WTC11 (cell line): ENCODE data around the gene PGRMC2. TPM values are rescaled to one million over a fixed set of nuclear protein-coding genes. Genes with fewer than 3 reads are reported as not detected.

Experiments
- ATAC-seq: fragments of 200-7000 bp; cut with Tn5 transposase; 2 replicates; pipeline ENCODE4 v1.10.0; 2021; ENCODE audit warnings: mild to moderate bottlenecking, moderate library complexity
- CTCF ChIA-PET: fragments of 300-600 bp; sonication (Branson Sonifier 250); formaldehyde crosslinking; loops from one replicate; lab custom pipeline; 2021; ENCODE audit warnings: antibody characterized with exemption; lab: Charles Lee
- POLR2A ChIA-PET: fragments of 350-600 bp; sonication (Branson Sonifier 250); formaldehyde crosslinking; loops from one replicate; lab custom pipeline; 2021; ENCODE audit warnings: antibody characterized with exemption; lab: Charles Lee
- DNase-seq: peaks from one replicate; pipeline ENCODE4 v3.0.0; 2021; ENCODE audit warnings: low spot score
- H3K27ac Mint-ChIP-seq: 2 replicates; pipeline ENCODE4 v1.8.0; 2021; ENCODE audit warnings: mixed read lengths
- H3K27me3 Mint-ChIP-seq: 2 replicates; pipeline ENCODE4 v1.8.0; 2021; ENCODE audit warnings: low read depth, mild to moderate bottlenecking, moderate library complexity, mixed read lengths
- H3K36me3 Mint-ChIP-seq: 2 replicates; pipeline ENCODE4 v1.8.0; 2021; ENCODE audit warnings: mixed read lengths
- H3K4me1 Mint-ChIP-seq: 2 replicates; pipeline ENCODE4 v1.8.0; 2022; ENCODE audit warnings: mixed read lengths
- H3K4me3 Mint-ChIP-seq: 2 replicates; pipeline ENCODE4 v1.8.0; 2021; ENCODE audit warnings: mild to moderate bottlenecking, moderate library complexity, mixed read lengths
- H3K9me3 Mint-ChIP-seq: 2 replicates; pipeline ENCODE4 v1.8.0; 2021; ENCODE audit warnings: mixed read lengths
- ATF1 ChIP-seq: sonication (generic); formaldehyde crosslinking; IDR thresholded peaks from 2 replicates; pipeline ENCODE4 v1.8.1; 2023; ENCODE audit warnings: mild to moderate bottlenecking, moderate library complexity, missing genetic modification reagents
- CREM ChIP-seq: sonication (generic); formaldehyde crosslinking; IDR thresholded peaks from 2 replicates; pipeline ENCODE4 v1.8.1; 2022; ENCODE audit warnings: mild to moderate bottlenecking, missing genetic modification reagents, moderate library complexity
- HMGA2 ChIP-seq: fragments of 250-450 bp; sonication (Bioruptor Pico); IDR thresholded peaks from 2 replicates; pipeline ENCODE4 v1.4.0; 2021; ENCODE audit warnings: mild to moderate bottlenecking, moderate library complexity
- KAT7 ChIP-seq: sonication (generic); formaldehyde crosslinking; IDR thresholded peaks from 2 replicates; pipeline ENCODE4 v1.8.1; 2023; ENCODE audit warnings: missing genetic modification reagents, mild to moderate bottlenecking, borderline replicate concordance
- NFATC4 ChIP-seq: fragments of 250-450 bp; sonication (Bioruptor Pico); IDR thresholded peaks from 2 replicates; pipeline ENCODE4 v1.9.0; 2021; ENCODE audit warnings: mild to moderate bottlenecking
- NFYB ChIP-seq: sonication (generic); formaldehyde crosslinking; conservative IDR thresholded peaks from 2 replicates; pipeline ENCODE4 v1.8.0; 2022; ENCODE audit warnings: low read depth, missing genetic modification reagents
- RORB ChIP-seq: fragments of 250-450 bp; sonication (Bioruptor Pico); IDR thresholded peaks from 2 replicates; pipeline ENCODE4 v1.9.0; 2021; ENCODE audit warnings: mild to moderate bottlenecking
- SP1 ChIP-seq: sonication (generic); formaldehyde crosslinking; conservative IDR thresholded peaks from 2 replicates; pipeline ENCODE4 v1.8.1; 2022; ENCODE audit warnings: missing genetic modification reagents
- TCF7 ChIP-seq: sonication (generic); formaldehyde crosslinking; IDR thresholded peaks from 2 replicates; pipeline ENCODE4 v1.8.0; 2022; ENCODE audit warnings: mild to moderate bottlenecking, low read depth, missing genetic modification reagents, moderate library complexity
- total RNA-seq: library from RNA; stranded (reverse); gene quantifications from 3 replicates; pipeline ENCODE4 v1.2.3, GENCODE V29; 2021
- TF ChIP-seq, protein P1 (sequence below): sonication (generic); formaldehyde crosslinking; IDR thresholded peaks from 2 replicates; pipeline ENCODE4 v1.8.0; 2023; ENCODE audit warnings: missing genetic modification reagents
- TF ChIP-seq, protein P2 (sequence below): sonication (generic); formaldehyde crosslinking; conservative IDR thresholded peaks from 2 replicates; pipeline ENCODE4 v1.8.1; 2022; ENCODE audit warnings: mild to moderate bottlenecking, missing genetic modification reagents
- TF ChIP-seq, protein P3 (sequence below): fragments of 250-450 bp; sonication (Bioruptor Pico); IDR thresholded peaks from 2 replicates; pipeline ENCODE4 v1.9.0; 2021; ENCODE audit warnings: mild to moderate bottlenecking
- TF ChIP-seq, protein P4 (sequence below): sonication (generic); formaldehyde crosslinking; IDR thresholded peaks from 2 replicates; pipeline ENCODE4 v1.8.1; 2022; ENCODE audit warnings: low read depth, mild to moderate bottlenecking, moderate library complexity, missing genetic modification reagents, borderline replicate concordance
- TF ChIP-seq, protein P5 (sequence below): sonication (generic); formaldehyde crosslinking; IDR thresholded peaks from 2 replicates; pipeline ENCODE4 v1.8.1; 2023; ENCODE audit warnings: mild to moderate bottlenecking, missing genetic modification reagents, moderate library complexity
- TF ChIP-seq, protein P6 (sequence below): fragments of 250-450 bp; sonication (Bioruptor Pico); IDR thresholded peaks from 2 replicates; pipeline ENCODE4 v1.9.0; 2021; ENCODE audit warnings: mild to moderate bottlenecking, borderline replicate concordance
- TF ChIP-seq, protein P7 (sequence below): sonication (generic); formaldehyde crosslinking; IDR thresholded peaks from 2 replicates; pipeline ENCODE4 v1.8.0; 2023; ENCODE audit warnings: missing genetic modification reagents, mild to moderate bottlenecking, borderline replicate concordance

Gene PGRMC2
- total RNA-seq, 1 experiment from 2014 or later, result 68.2 TPM

DNA sequence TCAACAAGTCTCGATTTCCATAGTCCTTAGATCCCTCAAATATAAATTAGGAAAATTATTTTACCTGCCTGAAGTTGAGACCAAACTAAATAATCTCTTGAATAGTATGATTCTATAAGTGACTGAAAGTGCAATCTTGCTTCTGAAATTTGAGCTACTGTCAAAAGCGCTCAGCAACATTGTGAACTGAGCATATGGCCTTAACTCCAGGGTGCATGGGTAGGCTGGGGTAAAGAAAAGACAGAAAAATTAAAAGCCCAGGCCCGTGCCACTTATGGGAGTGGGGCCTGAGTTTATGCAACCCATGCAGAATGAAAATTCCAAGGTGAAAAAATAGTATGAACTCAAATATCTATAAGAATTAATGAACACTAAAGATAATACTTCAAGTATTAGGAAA is 9.8 kb downstream of the PGRMC2 start (continued):
- TF ChIP-seq, protein P1, sequence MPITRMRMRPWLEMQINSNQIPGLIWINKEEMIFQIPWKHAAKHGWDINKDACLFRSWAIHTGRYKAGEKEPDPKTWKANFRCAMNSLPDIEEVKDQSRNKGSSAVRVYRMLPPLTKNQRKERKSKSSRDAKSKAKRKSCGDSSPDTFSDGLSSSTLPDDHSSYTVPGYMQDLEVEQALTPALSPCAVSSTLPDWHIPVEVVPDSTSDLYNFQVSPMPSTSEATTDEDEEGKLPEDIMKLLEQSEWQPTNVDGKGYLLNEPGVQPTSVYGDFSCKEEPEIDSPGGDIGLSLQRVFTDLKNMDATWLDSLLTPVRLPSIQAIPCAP (CRISPR knock-in tag), result no peak
- TF ChIP-seq, protein P2, sequence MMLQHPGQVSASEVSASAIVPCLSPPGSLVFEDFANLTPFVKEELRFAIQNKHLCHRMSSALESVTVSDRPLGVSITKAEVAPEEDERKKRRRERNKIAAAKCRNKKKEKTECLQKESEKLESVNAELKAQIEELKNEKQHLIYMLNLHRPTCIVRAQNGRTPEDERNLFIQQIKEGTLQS, result no peak
- TF ChIP-seq HMGA2 (CRISPR knock-in tag) (no peak), NFATC4 (CRISPR knock-in tag) (no peak), ATF1 (CRISPR knock-in tag) (no peak), CREM (CRISPR knock-in tag) (no peak)
- TF ChIP-seq, protein P3, sequence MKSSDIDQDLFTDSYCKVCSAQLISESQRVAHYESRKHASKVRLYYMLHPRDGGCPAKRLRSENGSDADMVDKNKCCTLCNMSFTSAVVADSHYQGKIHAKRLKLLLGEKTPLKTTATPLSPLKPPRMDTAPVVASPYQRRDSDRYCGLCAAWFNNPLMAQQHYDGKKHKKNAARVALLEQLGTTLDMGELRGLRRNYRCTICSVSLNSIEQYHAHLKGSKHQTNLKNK (CRISPR knock-in tag), result no peak
- TF ChIP-seq, protein P4, sequence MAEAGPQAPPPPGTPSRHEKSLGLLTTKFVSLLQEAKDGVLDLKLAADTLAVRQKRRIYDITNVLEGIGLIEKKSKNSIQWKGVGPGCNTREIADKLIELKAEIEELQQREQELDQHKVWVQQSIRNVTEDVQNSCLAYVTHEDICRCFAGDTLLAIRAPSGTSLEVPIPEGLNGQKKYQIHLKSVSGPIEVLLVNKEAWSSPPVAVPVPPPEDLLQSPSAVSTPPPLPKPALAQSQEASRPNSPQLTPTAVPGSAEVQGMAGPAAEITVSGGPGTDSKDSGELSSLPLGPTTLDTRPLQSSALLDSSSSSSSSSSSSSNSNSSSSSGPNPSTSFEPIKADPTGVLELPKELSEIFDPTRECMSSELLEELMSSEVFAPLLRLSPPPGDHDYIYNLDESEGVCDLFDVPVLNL (CRISPR knock-in tag), result no peak
- TF ChIP-seq, protein P5, sequence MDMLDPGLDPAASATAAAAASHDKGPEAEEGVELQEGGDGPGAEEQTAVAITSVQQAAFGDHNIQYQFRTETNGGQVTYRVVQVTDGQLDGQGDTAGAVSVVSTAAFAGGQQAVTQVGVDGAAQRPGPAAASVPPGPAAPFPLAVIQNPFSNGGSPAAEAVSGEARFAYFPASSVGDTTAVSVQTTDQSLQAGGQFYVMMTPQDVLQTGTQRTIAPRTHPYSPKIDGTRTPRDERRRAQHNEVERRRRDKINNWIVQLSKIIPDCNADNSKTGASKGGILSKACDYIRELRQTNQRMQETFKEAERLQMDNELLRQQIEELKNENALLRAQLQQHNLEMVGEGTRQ, result no peak
- TF ChIP-seq, protein P6, sequence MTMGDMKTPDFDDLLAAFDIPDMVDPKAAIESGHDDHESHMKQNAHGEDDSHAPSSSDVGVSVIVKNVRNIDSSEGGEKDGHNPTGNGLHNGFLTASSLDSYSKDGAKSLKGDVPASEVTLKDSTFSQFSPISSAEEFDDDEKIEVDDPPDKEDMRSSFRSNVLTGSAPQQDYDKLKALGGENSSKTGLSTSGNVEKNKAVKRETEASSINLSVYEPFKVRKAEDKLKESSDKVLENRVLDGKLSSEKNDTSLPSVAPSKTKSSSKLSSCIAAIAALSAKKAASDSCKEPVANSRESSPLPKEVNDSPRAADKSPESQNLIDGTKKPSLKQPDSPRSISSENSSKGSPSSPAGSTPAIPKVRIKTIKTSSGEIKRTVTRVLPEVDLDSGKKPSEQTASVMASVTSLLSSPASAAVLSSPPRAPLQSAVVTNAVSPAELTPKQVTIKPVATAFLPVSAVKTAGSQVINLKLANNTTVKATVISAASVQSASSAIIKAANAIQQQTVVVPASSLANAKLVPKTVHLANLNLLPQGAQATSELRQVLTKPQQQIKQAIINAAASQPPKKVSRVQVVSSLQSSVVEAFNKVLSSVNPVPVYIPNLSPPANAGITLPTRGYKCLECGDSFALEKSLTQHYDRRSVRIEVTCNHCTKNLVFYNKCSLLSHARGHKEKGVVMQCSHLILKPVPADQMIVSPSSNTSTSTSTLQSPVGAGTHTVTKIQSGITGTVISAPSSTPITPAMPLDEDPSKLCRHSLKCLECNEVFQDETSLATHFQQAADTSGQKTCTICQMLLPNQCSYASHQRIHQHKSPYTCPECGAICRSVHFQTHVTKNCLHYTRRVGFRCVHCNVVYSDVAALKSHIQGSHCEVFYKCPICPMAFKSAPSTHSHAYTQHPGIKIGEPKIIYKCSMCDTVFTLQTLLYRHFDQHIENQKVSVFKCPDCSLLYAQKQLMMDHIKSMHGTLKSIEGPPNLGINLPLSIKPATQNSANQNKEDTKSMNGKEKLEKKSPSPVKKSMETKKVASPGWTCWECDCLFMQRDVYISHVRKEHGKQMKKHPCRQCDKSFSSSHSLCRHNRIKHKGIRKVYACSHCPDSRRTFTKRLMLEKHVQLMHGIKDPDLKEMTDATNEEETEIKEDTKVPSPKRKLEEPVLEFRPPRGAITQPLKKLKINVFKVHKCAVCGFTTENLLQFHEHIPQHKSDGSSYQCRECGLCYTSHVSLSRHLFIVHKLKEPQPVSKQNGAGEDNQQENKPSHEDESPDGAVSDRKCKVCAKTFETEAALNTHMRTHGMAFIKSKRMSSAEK, result no peak

DNA sequence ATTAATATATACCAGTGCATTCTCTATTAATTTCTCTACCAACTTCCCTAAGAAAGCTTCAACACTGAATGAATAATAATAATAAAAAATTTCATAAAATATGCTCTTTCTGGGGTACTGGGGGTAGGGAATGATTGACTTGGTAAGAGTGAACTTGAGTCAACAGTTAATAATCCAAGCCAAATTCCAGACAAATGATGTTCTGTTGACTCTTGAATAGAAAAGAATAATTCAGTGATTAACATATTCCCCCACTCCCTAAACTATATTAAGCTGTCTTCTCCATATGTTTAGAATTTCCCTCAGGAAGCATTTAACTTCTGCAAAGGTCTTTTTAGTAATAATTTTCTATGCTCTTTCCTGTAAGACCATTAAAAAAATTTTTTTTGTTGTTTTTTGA is 12.3 kb downstream of the PGRMC2 start:
- no peaks in the 10 kb centered on the region for H3K27me3 Mint-ChIP-seq
- no peak for TF ChIP-seq TCF7
- no peak for TF ChIP-seq SP1 (CRISPR knock-in tag)
- no peak overlapping the region for H3K4me3 Mint-ChIP-seq
- ATAC-seq, result no peak
- no peak overlapping the region for H3K27ac Mint-ChIP-seq
- ChIA-PET CTCF (no interaction called here), POLR2A (interaction anchor here (1.0 kb wide), 1 partner anchor 13 kb away, joined by 3 read pairs; no protein-coding TSS in a partner anchor)
- no peaks in the 10 kb centered on the region for H3K9me3 Mint-ChIP-seq
- DNase-seq, result no peak
- peaks cover 12% of the 10 kb centered on the region for H3K4me1 Mint-ChIP-seq
- H3K36me3 Mint-ChIP-seq, result peaks cover 24% of the 10 kb centered on the region

DNA sequence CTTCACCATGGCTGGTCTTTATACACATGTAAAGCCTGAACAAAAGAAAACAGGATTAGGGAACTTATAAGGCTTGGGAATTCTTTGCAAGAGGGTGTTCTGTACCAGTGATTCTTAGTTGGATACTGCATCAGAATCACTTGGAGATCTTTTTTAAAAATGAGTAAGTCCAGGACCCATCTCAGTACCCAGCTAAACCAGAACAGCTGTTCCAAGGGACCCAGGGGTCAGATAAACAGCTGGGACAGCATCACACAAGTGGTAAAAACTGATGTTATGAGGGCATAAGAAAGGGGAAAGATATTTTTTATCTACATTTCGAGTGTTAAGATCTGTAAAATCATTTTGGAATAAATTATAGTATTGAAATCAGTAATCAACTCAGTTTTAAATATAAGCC is 16.1 kb downstream of the PGRMC2 start:
- Mint-ChIP-seq H3K9me3 (peaks cover 12% of the 10 kb centered on the region), H3K4me1 (no peaks in the 10 kb centered on the region), H3K36me3 (peaks cover 26% of the 10 kb centered on the region), H3K27me3 (no peaks in the 10 kb centered on the region; the same call in 1 of the 2 replicates), H3K4me3 (no peak overlapping the region), H3K27ac (no peak overlapping the region)
- ChIA-PET CTCF (no interaction called here), POLR2A (no interaction called here)
- DNase-seq (no peak), ATAC-seq (no peak)
- TF ChIP-seq CREM (CRISPR knock-in tag) (no peak), RORB (no peak), KAT7 (no peak), NFYB (no peak), ATF1 (CRISPR knock-in tag) (no peak)
- TF ChIP-seq, protein P7, sequence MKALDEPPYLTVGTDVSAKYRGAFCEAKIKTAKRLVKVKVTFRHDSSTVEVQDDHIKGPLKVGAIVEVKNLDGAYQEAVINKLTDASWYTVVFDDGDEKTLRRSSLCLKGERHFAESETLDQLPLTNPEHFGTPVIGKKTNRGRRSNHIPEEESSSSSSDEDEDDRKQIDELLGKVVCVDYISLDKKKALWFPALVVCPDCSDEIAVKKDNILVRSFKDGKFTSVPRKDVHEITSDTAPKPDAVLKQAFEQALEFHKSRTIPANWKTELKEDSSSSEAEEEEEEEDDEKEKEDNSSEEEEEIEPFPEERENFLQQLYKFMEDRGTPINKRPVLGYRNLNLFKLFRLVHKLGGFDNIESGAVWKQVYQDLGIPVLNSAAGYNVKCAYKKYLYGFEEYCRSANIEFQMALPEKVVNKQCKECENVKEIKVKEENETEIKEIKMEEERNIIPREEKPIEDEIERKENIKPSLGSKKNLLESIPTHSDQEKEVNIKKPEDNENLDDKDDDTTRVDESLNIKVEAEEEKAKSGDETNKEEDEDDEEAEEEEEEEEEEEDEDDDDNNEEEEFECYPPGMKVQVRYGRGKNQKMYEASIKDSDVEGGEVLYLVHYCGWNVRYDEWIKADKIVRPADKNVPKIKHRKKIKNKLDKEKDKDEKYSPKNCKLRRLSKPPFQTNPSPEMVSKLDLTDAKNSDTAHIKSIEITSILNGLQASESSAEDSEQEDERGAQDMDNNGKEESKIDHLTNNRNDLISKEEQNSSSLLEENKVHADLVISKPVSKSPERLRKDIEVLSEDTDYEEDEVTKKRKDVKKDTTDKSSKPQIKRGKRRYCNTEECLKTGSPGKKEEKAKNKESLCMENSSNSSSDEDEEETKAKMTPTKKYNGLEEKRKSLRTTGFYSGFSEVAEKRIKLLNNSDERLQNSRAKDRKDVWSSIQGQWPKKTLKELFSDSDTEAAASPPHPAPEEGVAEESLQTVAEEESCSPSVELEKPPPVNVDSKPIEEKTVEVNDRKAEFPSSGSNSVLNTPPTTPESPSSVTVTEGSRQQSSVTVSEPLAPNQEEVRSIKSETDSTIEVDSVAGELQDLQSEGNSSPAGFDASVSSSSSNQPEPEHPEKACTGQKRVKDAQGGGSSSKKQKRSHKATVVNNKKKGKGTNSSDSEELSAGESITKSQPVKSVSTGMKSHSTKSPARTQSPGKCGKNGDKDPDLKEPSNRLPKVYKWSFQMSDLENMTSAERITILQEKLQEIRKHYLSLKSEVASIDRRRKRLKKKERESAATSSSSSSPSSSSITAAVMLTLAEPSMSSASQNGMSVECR, result no peak
